DLD1 (cell line): ENCODE measurements around the gene BCL2L12.
"Not testable (repeated sequence)": the region's sequence is repeated elsewhere in the genome, so short reads cannot be mapped to it uniquely, and the experiment has no call there.

Experiments used
- in situ Hi-C: cut with HindIII; loops from 2 replicates; pipeline ENCODE4 v1.10.0; 2017; ENCODE audit warnings: low sequenced_read_pairs

The BCL2L12 gene, protein sequence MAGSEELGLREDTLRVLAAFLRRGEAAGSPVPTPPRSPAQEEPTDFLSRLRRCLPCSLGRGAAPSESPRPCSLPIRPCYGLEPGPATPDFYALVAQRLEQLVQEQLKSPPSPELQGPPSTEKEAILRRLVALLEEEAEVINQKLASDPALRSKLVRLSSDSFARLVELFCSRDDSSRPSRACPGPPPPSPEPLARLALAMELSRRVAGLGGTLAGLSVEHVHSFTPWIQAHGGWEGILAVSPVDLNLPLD

GRCh38 chr19:49665351-49666119, at the start of gene BCL2L12, which contains the start of gene IRF3:
BCL2L12 (plus strand) TSS chr19:49665933; CDS start chr19:49666693, 760 bp downstream.
IRF3 (minus strand) TSS chr19:49665857; CDS start chr19:49664838, 1,019 bp downstream.
- in situ Hi-C loops: no loop called here

- in situ Hi-C loops: no loop called here
Observed at GRCh38 chr19:49616532-49616931, 49.2 kb upstream of the BCL2L12 start.

DNA sequence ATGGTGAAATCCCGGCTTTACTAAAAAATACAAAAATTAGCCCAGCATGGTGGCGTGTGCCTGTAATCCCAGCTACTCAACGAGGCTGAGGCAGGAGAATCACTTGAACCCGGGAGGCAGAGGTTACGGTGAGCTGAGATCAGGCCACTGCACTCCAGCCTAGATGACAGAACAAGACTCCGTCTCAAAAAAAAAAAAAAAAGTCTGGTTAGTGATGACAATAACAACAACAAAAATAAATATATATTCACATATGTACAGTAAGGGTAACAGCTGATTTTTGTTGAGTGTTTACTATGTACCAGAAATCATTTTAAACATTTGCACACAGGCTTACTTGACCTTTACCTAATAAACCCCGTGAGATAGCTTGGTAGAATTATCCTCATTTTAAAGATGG, 48.8 kb upstream of the BCL2L12 start:
- in situ Hi-C loops: no loop called here

DNA sequence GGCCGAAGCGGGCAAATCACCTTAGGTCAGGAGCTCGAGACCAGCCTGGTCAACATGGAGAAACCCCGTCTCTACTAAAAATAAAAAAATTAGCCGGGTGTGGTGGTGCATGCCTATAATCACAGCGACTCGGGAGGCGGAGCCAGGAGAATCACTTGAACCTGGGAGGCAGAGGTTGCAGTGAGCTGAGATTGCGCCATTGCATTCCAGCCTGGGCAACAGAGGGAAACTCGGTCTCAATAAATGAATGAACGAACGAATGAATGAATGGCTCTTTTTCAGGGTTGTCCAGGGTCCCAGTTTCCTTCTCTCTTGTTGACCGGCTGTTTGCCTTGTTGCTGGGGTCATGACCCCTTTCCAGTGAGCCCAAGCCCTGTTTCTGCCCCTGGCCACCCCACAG, 47.9 kb upstream of the BCL2L12 start:
- in situ Hi-C loops: not testable (repeated sequence)

DNA sequence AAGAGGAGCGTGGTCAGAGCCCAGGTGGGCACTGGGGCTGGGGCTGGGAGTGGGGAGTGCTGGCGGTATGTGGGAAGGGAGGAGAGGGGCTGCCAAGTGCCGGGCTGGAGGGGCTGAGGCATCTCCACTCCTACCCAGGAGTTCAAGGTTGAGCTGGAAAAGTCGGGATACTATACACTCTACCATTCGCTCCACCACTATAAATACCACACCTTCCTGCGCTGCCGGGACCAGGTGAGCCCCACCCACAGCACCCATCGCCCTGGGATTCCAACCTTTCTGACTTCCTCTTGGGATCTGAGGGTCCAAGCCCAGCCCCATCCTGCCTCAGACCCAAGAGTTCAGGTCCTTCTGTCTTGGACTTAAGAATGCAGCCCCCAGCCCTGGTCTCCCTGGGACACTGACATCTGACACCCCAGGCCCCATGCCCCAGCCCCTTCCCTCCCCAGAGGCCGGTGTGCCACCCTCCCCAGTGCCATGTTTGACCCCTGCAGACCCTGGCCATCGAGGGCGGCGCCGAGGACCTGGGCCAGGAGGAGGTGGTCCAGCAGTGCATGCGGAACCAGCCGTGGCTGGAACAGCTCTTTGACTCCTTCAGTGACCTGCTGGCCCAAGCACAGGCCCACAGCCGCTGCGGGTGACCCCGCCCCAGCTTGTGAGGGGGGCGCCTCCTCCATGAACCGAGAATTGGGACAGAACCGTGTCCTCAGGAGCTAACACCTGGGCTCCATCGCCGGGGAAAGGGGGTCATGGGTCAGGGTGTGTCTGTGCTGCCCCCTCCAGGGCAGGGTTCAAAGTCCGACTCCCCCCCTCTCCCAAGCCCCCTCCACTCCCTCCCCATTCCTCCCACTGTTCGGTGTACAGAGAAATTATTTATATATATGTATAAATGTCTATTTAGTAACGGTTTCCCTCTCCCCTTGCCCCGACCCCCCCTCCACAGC, 40.5 kb upstream of the BCL2L12 start:
- in situ Hi-C loops: no loop called here

DNA sequence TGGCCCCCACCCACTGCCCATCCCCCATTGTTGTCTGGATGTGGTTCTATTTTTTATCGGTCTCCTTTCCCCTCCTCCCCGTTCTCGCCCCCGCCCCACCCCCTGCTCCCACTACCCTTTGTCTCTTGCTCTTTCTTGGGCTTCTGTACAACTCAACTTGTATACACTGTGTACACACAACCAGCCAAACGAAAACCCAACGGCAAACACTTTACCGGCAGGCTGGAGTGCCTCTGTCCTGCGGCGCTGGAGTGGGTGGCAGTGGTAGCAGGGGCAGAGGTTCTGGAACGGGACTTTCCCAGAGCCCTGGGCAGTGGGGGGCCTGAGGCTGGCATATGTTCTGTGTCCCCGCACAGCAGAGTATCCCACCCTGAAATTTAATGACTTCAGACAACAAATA, 39.5 kb upstream of the BCL2L12 start:
- in situ Hi-C loops: no loop called here

- in situ Hi-C loops: no loop called here
Observed at GRCh38 chr19:49629659-49630058, 36.1 kb upstream of the BCL2L12 start.

- in situ Hi-C loops: no loop called here
Observed at GRCh38 chr19:49631014-49631588, 34.6 kb upstream of the BCL2L12 start.

DNA sequence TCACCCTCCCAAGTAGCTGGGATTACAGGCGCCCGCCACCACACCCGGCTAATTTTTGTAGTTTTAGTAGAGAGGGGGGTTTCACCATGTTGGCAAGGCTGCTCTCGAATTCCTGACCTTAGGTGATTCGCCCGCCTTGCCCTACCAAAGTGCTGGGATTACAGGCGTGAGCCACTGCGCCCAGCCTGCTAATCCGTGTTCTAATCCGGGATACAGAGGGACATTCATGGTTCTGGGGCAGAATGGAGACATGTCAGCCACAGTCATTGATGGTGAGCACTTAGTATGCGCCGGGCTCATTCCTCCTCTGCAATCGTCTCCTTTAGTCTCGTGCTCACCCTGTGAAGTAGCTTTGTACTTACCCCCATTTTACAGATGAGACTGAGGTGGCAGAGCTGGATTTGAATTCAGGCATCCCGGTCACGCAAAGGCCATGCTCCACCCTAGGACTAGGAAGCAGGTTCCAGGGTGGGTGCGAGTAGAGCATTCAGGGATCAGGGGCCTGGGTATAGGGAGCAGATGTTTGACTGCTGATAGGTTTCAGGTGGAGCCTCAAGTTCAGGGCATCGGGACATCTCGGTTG, 34.0 kb upstream of the BCL2L12 start:
- in situ Hi-C loops: no loop called here

- in situ Hi-C loops: no loop called here
Observed at GRCh38 chr19:49632576-49632975, 33.2 kb upstream of the BCL2L12 start.

DNA sequence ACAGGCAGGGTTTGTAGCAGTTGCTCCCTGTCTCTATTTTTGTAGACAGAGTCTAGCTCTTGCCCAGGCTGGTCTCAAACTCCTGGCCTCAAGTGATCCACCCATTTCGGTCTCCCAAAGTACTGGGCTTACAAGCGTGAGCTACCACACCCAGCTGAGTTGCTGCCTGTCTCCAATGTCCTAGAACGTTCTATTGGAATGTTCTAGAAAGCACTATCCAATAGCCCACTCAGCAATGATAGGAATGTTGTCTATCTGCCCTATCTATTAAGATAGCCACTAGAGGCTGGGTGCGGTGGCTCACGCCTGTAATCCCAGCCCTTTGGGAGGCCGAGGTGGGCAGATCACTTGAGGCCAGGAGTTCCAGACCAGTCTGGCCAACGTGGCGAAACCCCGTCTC, 32.5 kb upstream of the BCL2L12 start:
- in situ Hi-C loops: not testable (repeated sequence)

GRCh38 chr19:49635530-49636232, 30.1 kb upstream of the BCL2L12 start:
- in situ Hi-C loops: no loop called here

- in situ Hi-C loops: no loop called here
Observed at GRCh38 chr19:49636233-49636932, 29.4 kb upstream of the BCL2L12 start.

GRCh38 chr19:49637821-49638738, 27.7 kb upstream of the BCL2L12 start:
- in situ Hi-C loops: no loop called here

DNA sequence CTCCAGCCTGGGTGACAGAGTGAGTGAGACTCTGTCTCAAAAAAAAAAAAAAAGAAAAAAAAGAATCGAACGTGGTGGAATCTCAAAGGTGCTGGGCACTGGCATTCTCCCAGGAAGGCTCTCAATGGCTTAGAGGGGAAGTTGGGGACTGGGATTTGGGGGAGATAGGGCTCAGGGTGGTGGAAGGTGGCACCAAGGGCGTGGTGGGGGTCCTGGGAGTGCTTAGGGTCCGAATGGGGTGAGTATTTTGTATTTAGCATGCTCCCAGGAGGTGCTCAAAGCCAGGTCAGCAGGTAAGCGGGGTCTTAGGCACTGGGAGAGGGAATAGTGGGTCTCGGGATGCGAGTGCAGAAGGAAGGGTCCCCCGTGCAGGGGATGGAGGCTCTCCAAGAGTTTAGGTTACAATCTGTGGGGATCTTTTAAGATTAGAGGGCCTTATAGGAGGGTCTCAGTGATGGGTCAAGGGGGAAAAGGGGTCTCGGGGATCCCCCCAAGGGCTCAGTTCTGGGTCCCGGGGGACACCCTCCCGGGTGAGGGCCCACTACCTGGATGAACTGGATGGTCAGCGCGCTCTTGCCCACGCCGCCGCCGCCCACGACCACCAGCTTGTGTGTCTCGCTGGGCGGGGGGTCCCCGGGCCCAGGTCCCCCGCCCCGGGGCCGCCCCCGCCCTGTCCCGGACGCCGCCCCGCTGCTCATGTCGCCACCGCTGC, 26.2 kb upstream of the BCL2L12 start:
- in situ Hi-C loops: no loop called here

DNA sequence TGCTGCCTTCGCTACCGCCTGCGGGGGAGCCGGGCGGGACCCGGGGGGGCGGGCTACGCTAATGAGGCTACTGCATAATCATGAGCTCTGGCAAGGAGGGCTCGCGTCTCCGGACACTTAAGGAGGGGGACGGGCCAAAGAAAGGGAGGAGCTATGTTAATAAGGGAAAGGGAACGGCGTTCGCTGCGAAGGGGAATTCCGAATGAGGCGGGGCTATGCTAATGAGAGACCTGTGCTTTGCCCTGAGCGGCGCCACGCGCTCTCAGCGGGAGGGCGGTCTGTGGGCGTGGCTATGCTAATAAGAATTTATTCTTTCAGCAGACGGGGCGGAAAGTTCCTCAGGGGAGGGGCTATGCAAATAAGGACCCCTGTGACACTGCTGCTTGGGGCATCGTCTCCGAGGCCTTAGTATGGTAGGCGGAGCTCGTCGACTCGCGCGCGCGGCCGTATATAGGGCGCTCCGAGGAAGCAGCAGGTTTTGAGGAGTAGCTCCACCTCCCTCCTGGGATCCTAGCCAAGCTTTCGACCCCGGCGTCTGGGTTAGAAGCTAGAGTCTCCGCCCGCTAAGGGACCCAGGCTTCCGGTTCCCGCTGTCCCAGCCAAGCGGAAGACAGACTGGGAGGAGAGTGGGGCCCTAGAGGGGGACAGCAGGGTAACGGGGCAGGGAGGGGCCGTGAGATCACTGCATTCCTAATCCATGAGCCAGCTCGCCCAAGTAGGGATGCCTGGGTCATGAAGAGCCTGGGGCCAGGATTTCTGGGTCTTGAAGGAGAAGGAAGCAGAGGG, 25.4 kb upstream of the BCL2L12 start, which contains the start of gene RRAS:
Gene RRAS (minus strand): TSS at position 31 of the 786 bp plus-strand sequence. CDS start 45 bp downstream, outside the sequence.
- in situ Hi-C loops: no loop called here
